Adipocyte (in vitro differentiated cells): ENCODE data around the gene KANSL1.

ENCODE experiments used
- DNase-seq: peaks from one replicate; pipeline ENCODE4 v3.0.0-alpha.2; 2015; ENCODE audit warnings: low read depth
- H3K27me3 ChIP-seq: replicated peaks from 2 replicates; pipeline ENCODE4 v1.7.0; 2013; ENCODE audit warnings: mild to moderate bottlenecking, low read length, moderate library complexity; ENCODE audit not compliant: control insufficient read depth, insufficient read depth
- H3K36me3 ChIP-seq: 2 replicates; pipeline ENCODE4 v1.7.0; 2013; ENCODE audit warnings: low read length, mild to moderate bottlenecking, moderate library complexity; ENCODE audit not compliant: control insufficient read depth, insufficient read depth, severe bottlenecking
- H3K4me1 ChIP-seq: 2 replicates; pipeline ENCODE4 v1.7.0; 2013; ENCODE audit warnings: mild to moderate bottlenecking, low read length, moderate library complexity; ENCODE audit not compliant: control insufficient read depth, insufficient read depth
- H3K4me3 ChIP-seq: 2 replicates; pipeline ENCODE4 v1.7.0; 2013; ENCODE audit warnings: mild to moderate bottlenecking, low read length, moderate library complexity
- H3K9ac ChIP-seq: 2 replicates; pipeline ENCODE4 v1.7.0; 2013; ENCODE audit warnings: mild to moderate bottlenecking, low read length, moderate library complexity
- H3K9me3 ChIP-seq: 2 replicates; pipeline ENCODE4 v1.7.0; 2013; ENCODE audit warnings: mild to moderate bottlenecking, low read length, moderate library complexity; ENCODE audit not compliant: control insufficient read depth

Gene KANSL1

GRCh38 chr17:46001390-46002310, 191.6 kb downstream of the KANSL1 start:
- Histone ChIP-seq H3K36me3 (no peaks in the 10 kb centered on the region), H3K4me3 (no peak overlapping the region), H3K27me3 (no peaks in the 10 kb centered on the region), H3K9me3 (no peaks in the 10 kb centered on the region), H3K9ac (no peak overlapping the region), H3K4me1 (peaks cover 19% of the 10 kb centered on the region)
- DNase-seq, result no peak

GRCh38 chr17:46000757-46001156, 192.5 kb downstream of the KANSL1 start:
- no peaks in the 10 kb centered on the region for H3K27me3 ChIP-seq
- H3K36me3 ChIP-seq, result no peaks in the 10 kb centered on the region
- H3K4me1 ChIP-seq, result peaks cover 19% of the 10 kb centered on the region
- no peaks in the 10 kb centered on the region for H3K9me3 ChIP-seq
- no peak overlapping the region for H3K9ac ChIP-seq
- DNase-seq, result no peak
- no peak overlapping the region for H3K4me3 ChIP-seq

- no peaks in the 10 kb centered on the region for H3K27me3 ChIP-seq
- no peak overlapping the region for H3K9ac ChIP-seq
- H3K36me3 ChIP-seq, result no peaks in the 10 kb centered on the region
- no peak for DNase-seq
- peaks cover 22% of the 10 kb centered on the region for H3K4me1 ChIP-seq
- no peak overlapping the region for H3K4me3 ChIP-seq
- no peaks in the 10 kb centered on the region for H3K9me3 ChIP-seq
These were observed 192.9 kb downstream of the KANSL1 start for GRCh38 chr17:46000292-46000691.

GRCh38 chr17:45999900-46000290, 193.3 kb downstream of the KANSL1 start:
- no peaks in the 10 kb centered on the region for H3K27me3 ChIP-seq
- no peaks in the 10 kb centered on the region for H3K36me3 ChIP-seq
- no peak overlapping the region for H3K4me3 ChIP-seq
- DNase-seq, result no peak
- no peak overlapping the region for H3K9ac ChIP-seq
- peaks cover 24% of the 10 kb centered on the region for H3K4me1 ChIP-seq
- no peaks in the 10 kb centered on the region for H3K9me3 ChIP-seq

GRCh38 chr17:45998987-45999899, 194.0 kb downstream of the KANSL1 start, which contains the start of gene STH:
Gene STH, plus strand, starts transcription at chr17:45999250. Its CDS starts 30 bp downstream, at chr17:45999280.
- Histone ChIP-seq H3K4me1 (peaks cover 20% of the 10 kb centered on the region), H3K4me3 (no peak within 1 kb of the TSS), H3K27me3 (no peaks in the 10 kb centered on the region), H3K9ac (no peak within 1 kb of the TSS), H3K36me3 (no peaks in the 10 kb centered on the region), H3K9me3 (no peaks in the 10 kb centered on the region)
- DNase-seq, result no peak

GRCh38 chr17:45997624-45998023, 195.6 kb downstream of the KANSL1 start:
- peak; percentile 41 for DNase-seq
- H3K4me3 ChIP-seq, result no peak overlapping the region
- no peak overlapping the region for H3K9ac ChIP-seq
- H3K36me3 ChIP-seq, result no peaks in the 10 kb centered on the region
- no peaks in the 10 kb centered on the region for H3K27me3 ChIP-seq
- no peaks in the 10 kb centered on the region for H3K9me3 ChIP-seq
- H3K4me1 ChIP-seq, result peaks cover 14% of the 10 kb centered on the region

- DNase-seq, result no peak
- Histone ChIP-seq H3K36me3 (no peaks in the 10 kb centered on the region), H3K27me3 (no peaks in the 10 kb centered on the region)
These were observed 196.1 kb downstream of the KANSL1 start for GRCh38 chr17:45997166-45997565.

GRCh38 chr17:45996282-45996937, 196.8 kb downstream of the KANSL1 start:
- H3K4me1 ChIP-seq, result peaks cover 14% of the 10 kb centered on the region

More at GRCh38 chr17:45997166-45997565, 196.1 kb downstream of the KANSL1 start:
- no peaks in the 10 kb centered on the region for H3K9me3 ChIP-seq
- H3K9ac ChIP-seq, result no peak overlapping the region
- H3K4me1 ChIP-seq, result peaks cover 14% of the 10 kb centered on the region
- no peak overlapping the region for H3K4me3 ChIP-seq

GRCh38 chr17:45995627-45996270, 197.5 kb downstream of the KANSL1 start:
- DNase-seq, result no peak
- Histone ChIP-seq H3K4me3 (no peak overlapping the region), H3K4me1 (peaks cover 14% of the 10 kb centered on the region), H3K9ac (no peak overlapping the region), H3K27me3 (no peaks in the 10 kb centered on the region), H3K36me3 (no peaks in the 10 kb centered on the region), H3K9me3 (no peaks in the 10 kb centered on the region)

More at GRCh38 chr17:45996282-45996937, 196.8 kb downstream of the KANSL1 start:
- H3K9ac ChIP-seq, result no peak overlapping the region
- H3K27me3 ChIP-seq, result no peaks in the 10 kb centered on the region
- no peak for DNase-seq
- no peak overlapping the region for H3K4me3 ChIP-seq
- no peaks in the 10 kb centered on the region for H3K9me3 ChIP-seq
- no peaks in the 10 kb centered on the region for H3K36me3 ChIP-seq

GRCh38 chr17:45994987-45995386, 198.2 kb downstream of the KANSL1 start:
- no peak overlapping the region for H3K4me3 ChIP-seq
- no peak overlapping the region for H3K9ac ChIP-seq
- no peak for DNase-seq
- H3K9me3 ChIP-seq, result peaks cover 2% of the 10 kb centered on the region
- H3K27me3 ChIP-seq, result no peaks in the 10 kb centered on the region
- no peaks in the 10 kb centered on the region for H3K36me3 ChIP-seq
- peaks cover 14% of the 10 kb centered on the region for H3K4me1 ChIP-seq
